ENCODE data around the gene TLE7. TPM values are rescaled to one million over a fixed set of nuclear protein-coding genes. Genes with fewer than 3 reads are reported as not detected.

The TLE7 gene
- total and polyA plus RNA-seq, 2 experiments from 2014 or later = 0.44 to 2.5 TPM

DNA sequence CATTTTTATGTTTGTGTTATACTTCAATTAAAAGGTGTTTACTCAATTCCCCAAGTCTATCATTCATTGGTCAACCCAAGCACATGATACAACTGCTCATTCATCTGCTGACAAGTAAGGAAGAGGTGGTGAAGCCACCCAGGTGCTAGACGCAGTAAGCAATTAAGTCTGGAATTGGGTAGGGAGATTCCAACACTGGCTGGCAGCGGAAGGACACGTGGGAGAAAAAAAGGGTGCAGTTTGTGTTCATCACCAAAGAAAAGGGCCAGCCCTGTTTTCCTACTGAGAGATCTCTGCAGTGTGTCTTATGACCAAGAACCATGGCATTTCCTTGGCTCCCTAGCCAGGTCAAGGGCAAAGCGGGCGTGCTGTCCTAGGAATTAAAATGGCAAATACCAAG, 32.0 kb upstream of the TLE7 start:
- Histone ChIP-seq H3K27me3 (ENCODE audit: insufficient read depth) (no peaks in the 10 kb centered on the region), H3K9me2 (ENCODE audit: insufficient read depth) (no peaks in the 10 kb centered on the region), H3F3A (replicated peaks; ENCODE audit: low read depth) (no peaks in the 10 kb centered on the region), H3K4me2 (no peak overlapping the region), H3K27ac (ENCODE audit: low read depth) (no peak overlapping the region), H3K4me1 (ENCODE audit: insufficient read depth) (no peaks in the 10 kb centered on the region), H3K36me3 (ENCODE audit: insufficient read depth) (no peaks in the 10 kb centered on the region), H3K4me3 (no peak overlapping the region), H2AFZ (no peak overlapping the region), H3K79me2 (replicated peaks; ENCODE audit: insufficient read depth) (no peaks in the 10 kb centered on the region), H4K20me1 (replicated peaks; ENCODE audit: insufficient read depth) (no peaks in the 10 kb centered on the region; the same call in 1 of the 2 replicates)
- TF ChIP-seq, protein P1, sequence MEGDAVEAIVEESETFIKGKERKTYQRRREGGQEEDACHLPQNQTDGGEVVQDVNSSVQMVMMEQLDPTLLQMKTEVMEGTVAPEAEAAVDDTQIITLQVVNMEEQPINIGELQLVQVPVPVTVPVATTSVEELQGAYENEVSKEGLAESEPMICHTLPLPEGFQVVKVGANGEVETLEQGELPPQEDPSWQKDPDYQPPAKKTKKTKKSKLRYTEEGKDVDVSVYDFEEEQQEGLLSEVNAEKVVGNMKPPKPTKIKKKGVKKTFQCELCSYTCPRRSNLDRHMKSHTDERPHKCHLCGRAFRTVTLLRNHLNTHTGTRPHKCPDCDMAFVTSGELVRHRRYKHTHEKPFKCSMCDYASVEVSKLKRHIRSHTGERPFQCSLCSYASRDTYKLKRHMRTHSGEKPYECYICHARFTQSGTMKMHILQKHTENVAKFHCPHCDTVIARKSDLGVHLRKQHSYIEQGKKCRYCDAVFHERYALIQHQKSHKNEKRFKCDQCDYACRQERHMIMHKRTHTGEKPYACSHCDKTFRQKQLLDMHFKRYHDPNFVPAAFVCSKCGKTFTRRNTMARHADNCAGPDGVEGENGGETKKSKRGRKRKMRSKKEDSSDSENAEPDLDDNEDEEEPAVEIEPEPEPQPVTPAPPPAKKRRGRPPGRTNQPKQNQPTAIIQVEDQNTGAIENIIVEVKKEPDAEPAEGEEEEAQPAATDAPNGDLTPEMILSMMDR (conservative IDR thresholded peaks at IDR 0.05; ENCODE audit: low read depth in 2 of 2) = no peak
- TF ChIP-seq CREB1 (CRISPR knock-in tag; IDR thresholded peaks at IDR 0.05; ENCODE audit: low read depth) = no peak
- TF ChIP-seq, protein P2, sequence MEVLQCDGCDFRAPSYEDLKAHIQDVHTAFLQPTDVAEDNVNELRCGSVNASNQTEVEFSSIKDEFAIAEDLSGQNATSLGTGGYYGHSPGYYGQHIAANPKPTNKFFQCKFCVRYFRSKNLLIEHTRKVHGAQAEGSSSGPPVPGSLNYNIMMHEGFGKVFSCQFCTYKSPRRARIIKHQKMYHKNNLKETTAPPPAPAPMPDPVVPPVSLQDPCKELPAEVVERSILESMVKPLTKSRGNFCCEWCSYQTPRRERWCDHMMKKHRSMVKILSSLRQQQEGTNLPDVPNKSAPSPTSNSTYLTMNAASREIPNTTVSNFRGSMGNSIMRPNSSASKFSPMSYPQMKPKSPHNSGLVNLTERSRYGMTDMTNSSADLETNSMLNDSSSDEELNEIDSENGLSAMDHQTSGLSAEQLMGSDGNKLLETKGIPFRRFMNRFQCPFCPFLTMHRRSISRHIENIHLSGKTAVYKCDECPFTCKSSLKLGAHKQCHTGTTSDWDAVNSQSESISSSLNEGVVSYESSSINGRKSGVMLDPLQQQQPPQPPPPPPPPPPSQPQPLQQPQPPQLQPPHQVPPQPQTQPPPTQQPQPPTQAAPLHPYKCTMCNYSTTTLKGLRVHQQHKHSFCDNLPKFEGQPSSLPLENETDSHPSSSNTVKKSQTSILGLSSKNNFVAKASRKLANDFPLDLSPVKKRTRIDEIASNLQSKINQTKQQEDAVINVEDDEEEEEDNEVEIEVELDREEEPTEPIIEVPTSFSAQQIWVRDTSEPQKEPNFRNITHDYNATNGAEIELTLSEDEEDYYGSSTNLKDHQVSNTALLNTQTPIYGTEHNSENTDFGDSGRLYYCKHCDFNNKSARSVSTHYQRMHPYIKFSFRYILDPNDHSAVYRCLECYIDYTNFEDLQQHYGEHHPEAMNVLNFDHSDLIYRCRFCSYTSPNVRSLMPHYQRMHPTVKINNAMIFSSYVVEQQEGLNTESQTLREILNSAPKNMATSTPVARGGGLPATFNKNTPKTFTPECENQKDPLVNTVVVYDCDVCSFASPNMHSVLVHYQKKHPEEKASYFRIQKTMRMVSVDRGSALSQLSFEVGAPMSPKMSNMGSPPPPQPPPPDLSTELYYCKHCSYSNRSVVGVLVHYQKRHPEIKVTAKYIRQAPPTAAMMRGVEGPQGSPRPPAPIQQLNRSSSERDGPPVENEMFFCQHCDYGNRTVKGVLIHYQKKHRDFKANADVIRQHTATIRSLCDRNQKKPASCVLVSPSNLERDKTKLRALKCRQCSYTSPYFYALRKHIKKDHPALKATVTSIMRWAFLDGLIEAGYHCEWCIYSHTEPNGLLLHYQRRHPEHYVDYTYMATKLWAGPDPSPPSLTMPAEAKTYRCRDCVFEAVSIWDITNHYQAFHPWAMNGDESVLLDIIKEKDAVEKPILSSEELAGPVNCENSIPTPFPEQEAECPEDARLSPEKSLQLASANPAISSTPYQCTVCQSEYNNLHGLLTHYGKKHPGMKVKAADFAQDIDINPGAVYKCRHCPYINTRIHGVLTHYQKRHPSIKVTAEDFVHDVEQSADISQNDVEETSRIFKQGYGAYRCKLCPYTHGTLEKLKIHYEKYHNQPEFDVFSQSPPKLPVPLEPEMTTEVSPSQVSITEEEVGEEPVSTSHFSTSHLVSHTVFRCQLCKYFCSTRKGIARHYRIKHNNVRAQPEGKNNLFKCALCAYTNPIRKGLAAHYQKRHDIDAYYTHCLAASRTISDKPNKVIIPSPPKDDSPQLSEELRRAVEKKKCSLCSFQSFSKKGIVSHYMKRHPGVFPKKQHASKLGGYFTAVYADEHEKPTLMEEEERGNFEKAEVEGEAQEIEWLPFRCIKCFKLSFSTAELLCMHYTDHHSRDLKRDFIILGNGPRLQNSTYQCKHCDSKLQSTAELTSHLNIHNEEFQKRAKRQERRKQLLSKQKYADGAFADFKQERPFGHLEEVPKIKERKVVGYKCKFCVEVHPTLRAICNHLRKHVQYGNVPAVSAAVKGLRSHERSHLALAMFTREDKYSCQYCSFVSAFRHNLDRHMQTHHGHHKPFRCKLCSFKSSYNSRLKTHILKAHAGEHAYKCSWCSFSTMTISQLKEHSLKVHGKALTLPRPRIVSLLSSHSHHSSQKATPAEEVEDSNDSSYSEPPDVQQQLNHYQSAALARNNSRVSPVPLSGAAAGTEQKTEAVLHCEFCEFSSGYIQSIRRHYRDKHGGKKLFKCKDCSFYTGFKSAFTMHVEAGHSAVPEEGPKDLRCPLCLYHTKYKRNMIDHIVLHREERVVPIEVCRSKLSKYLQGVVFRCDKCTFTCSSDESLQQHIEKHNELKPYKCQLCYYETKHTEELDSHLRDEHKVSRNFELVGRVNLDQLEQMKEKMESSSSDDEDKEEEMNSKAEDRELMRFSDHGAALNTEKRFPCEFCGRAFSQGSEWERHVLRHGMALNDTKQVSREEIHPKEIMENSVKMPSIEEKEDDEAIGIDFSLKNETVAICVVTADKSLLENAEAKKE (CRISPR knock-in tag; IDR thresholded peaks at IDR 0.05) = no peak
- no peak for TF ChIP-seq ZNF331 (CRISPR knock-in tag; IDR thresholded peaks at IDR 0.05; ENCODE audit: low read depth)
- TF ChIP-seq EZH2 (IDR thresholded peaks at IDR 0.05; ENCODE audit: low read depth, unreplicated experiment) = no peak
- no peak for TF ChIP-seq REST (IDR thresholded peaks at IDR 0.05; ENCODE audit: unreplicated experiment)
- TF ChIP-seq POLR2AphosphoS5 (IDR thresholded peaks at IDR 0.05; ENCODE audit: low read depth) = no peak
- no peak for TF ChIP-seq EZH2phosphoT487 (IDR thresholded peaks at IDR 0.05; ENCODE audit: unreplicated experiment)
- TF ChIP-seq JUNB (IDR thresholded peaks at IDR 0.05; ENCODE audit: unreplicated experiment) = no peak
- no peak for TF ChIP-seq ZNF114 (CRISPR knock-in tag; IDR thresholded peaks at IDR 0.05)
- TF ChIP-seq, protein P3, sequence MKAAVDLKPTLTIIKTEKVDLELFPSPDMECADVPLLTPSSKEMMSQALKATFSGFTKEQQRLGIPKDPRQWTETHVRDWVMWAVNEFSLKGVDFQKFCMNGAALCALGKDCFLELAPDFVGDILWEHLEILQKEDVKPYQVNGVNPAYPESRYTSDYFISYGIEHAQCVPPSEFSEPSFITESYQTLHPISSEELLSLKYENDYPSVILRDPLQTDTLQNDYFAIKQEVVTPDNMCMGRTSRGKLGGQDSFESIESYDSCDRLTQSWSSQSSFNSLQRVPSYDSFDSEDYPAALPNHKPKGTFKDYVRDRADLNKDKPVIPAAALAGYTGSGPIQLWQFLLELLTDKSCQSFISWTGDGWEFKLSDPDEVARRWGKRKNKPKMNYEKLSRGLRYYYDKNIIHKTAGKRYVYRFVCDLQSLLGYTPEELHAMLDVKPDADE (IDR thresholded peaks at IDR 0.05) = no peak
- TF ChIP-seq NANOG (IDR thresholded peaks at IDR 0.05; ENCODE audit: borderline replicate concordance) = no peak
- no peak for TF ChIP-seq STAT1 (IDR thresholded peaks at IDR 0.05; ENCODE audit: unreplicated experiment)
- Mint-ChIP-seq H3K4me3 (no peak overlapping the region), H3K27ac (no peak overlapping the region), H3K27me3 (ENCODE audit: insufficient read depth, low read depth, poor library complexity) (peaks cover 4% of the 10 kb centered on the region), H3K4me1 (no peaks in the 10 kb centered on the region), H3K9me3 (no peaks in the 10 kb centered on the region), H3K36me3 (ENCODE audit: low read depth) (0 out of 3 replicates have a peak, but pooled peaks cover 3% of the 10 kb centered on the region)
- DNase-seq (ENCODE audit: low spot score) (no peak), ATAC-seq (no peak)

Data from GM23338 (cell line).